Measurements from ENCODE around the gene TLE3. TPM values are rescaled to one million over a fixed set of nuclear protein-coding genes. Genes with fewer than 3 reads are reported as not detected.
A peak's percentile ranks its signal among the peaks of the same experiment; 100 is the strongest.

TLE3 gene
- total RNA-seq, 6 experiments from 2014 or later = 6.0 to 17.6 (median 13.8) TPM

DNA sequence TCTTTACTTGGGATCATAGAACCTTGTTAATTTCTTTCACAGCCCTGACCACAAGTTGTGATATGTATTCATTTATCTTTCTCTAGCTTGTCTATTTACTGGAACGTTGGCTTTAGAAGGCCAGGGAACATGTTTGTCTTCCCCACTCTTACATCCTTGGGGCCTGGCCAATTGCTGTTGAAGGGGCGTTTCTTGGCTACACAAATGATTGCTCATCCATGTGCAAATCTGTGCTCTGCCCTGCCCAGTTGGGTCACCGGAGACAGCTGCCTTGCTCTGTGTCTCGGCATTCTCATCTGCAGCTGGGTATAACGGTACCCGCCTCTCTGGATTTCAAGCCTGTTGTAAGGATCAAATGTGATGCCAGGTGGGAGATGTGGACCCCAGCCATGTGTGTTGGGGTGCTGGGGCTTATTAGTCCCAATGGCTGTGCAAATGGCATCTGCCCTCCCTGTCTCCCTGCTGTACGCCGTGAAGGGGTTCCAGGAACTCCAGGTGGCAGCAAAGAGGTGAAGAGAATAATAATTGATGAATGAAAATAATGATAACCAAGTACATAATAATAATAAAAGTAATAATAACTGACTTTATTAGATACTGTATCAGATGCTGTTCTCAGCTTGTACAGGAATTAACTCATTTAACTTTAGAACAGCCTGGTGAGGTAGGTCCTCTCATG, 24.0 kb upstream of the TLE3 start:
- Mint-ChIP-seq H3K4me3 (no peak overlapping the region), H3K4me1 (ENCODE audit: low read depth) (peaks cover 8% of the 10 kb centered on the region), H3K9me3 (no peaks in the 10 kb centered on the region), H3K36me3 (ENCODE audit: low read depth) (no peaks in the 10 kb centered on the region), H3K27me3 (ENCODE audit: insufficient read depth) (peaks cover 25% of the 10 kb centered on the region), H3K27ac (no peak overlapping the region)
- TF ChIP-seq, protein P1, sequence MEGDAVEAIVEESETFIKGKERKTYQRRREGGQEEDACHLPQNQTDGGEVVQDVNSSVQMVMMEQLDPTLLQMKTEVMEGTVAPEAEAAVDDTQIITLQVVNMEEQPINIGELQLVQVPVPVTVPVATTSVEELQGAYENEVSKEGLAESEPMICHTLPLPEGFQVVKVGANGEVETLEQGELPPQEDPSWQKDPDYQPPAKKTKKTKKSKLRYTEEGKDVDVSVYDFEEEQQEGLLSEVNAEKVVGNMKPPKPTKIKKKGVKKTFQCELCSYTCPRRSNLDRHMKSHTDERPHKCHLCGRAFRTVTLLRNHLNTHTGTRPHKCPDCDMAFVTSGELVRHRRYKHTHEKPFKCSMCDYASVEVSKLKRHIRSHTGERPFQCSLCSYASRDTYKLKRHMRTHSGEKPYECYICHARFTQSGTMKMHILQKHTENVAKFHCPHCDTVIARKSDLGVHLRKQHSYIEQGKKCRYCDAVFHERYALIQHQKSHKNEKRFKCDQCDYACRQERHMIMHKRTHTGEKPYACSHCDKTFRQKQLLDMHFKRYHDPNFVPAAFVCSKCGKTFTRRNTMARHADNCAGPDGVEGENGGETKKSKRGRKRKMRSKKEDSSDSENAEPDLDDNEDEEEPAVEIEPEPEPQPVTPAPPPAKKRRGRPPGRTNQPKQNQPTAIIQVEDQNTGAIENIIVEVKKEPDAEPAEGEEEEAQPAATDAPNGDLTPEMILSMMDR (IDR thresholded peaks at IDR 0.05) = peak; percentile 40
- DNase-seq = no peak

DNA sequence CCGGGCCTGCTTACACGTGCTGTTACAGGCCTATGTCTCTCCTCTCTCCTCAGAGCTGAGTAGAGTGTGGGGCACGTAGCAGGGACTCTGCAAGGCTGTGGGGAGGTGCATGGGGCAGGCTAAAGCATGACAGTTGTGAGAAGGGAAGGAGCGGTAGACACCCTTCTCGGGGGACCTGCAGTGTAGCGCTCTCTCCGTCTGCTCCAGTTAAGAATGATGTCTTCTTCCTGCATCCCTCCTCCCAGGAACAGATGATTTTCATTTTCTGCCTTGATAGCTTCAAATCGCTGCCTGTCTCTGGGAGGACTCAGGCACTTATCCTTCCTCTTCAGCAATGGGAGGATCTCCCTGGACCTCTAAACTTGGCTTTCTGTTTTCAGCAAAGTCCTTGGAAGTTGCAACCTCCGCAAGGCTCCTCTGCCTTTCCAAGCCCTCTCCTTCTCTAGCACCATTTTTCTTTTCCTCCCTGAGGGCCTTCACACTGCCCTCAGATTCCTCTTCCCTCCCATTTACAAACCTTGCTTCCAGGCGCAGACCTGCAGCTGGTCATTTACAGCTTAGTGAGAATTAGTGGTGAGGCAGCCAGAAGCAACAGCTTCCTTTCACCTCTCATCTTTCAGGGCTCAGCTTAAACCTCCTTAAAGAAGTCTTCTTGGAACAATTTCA, 23.4 kb upstream of the TLE3 start:
- TF ChIP-seq, protein P1 (IDR thresholded peaks at IDR 0.05) = no peak
- H3K4me1 Mint-ChIP-seq (ENCODE audit: low read depth) = peaks cover 8% of the 10 kb centered on the region
- no peaks in the 10 kb centered on the region for H3K36me3 Mint-ChIP-seq (ENCODE audit: low read depth)
- no peak for DNase-seq
- H3K9me3 Mint-ChIP-seq = no peaks in the 10 kb centered on the region
- peaks cover 22% of the 10 kb centered on the region for H3K27me3 Mint-ChIP-seq (ENCODE audit: insufficient read depth)
- H3K27ac Mint-ChIP-seq = no peak overlapping the region
- no peak overlapping the region for H3K4me3 Mint-ChIP-seq

DNA sequence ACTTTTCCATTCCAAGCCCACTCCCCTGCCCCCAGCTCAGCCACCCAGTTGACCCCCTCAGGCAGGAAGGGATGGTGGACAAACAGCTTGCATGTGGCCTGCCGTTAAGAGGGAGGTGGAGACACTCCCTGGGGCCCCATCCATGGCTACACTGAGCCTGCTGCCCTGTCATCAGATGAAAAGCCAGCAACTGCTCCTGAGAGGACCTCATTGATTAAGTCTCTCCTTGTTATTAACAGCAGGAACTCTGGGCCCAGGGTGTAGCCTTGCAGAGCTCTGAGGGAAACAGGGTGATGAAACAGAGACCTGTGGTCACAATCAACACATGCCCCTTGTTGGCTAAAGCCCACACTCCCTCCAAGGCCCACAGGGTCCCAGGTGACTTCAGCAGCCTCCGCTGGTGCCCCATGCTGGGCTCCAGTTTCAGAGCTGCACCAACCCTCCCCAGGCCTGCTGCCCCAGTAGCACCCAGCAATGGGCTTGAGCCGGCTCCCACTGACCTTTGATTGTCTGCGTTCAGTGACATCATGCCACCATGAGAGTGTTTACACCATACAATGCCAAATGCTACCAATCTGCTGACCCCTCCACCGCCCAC, 22.3 kb upstream of the TLE3 start:
- DNase-seq = no peak
- Mint-ChIP-seq H3K4me3 (no peak overlapping the region), H3K27ac (no peak overlapping the region), H3K27me3 (ENCODE audit: insufficient read depth) (peaks cover 15% of the 10 kb centered on the region), H3K9me3 (no peaks in the 10 kb centered on the region), H3K36me3 (ENCODE audit: low read depth) (no peaks in the 10 kb centered on the region), H3K4me1 (ENCODE audit: low read depth) (peaks cover 8% of the 10 kb centered on the region)
- TF ChIP-seq, protein P1 (IDR thresholded peaks at IDR 0.05) = no peak

DNA sequence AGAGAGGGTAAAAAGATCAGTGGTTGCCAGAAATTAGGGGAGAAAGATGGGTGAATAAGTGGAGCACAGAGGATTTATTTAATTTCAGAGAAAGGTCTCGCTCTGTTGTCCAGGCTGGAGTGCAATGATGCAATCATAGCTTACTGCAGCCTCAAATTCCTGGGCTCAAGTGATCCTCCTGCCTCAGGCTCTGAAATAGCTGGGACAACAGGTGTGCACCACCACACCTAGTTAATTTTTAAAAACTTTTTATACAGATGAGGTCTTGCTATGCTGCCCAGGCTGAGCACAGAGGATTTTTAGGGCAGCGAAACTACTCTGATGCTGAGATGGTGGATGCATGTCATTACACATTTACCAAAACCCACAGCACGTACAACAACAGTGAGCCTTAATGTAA, 20.9 kb upstream of the TLE3 start:
- no peaks in the 10 kb centered on the region for H3K9me3 Mint-ChIP-seq
- TF ChIP-seq, protein P1 (IDR thresholded peaks at IDR 0.05) = no peak
- no peak overlapping the region for H3K4me3 Mint-ChIP-seq
- no peak for DNase-seq
- no peak overlapping the region for H3K27ac Mint-ChIP-seq
- peaks cover 14% of the 10 kb centered on the region for H3K4me1 Mint-ChIP-seq (ENCODE audit: low read depth)
- H3K36me3 Mint-ChIP-seq (ENCODE audit: low read depth) = no peaks in the 10 kb centered on the region
- H3K27me3 Mint-ChIP-seq (ENCODE audit: insufficient read depth) = peaks cover 22% of the 10 kb centered on the region

DNA sequence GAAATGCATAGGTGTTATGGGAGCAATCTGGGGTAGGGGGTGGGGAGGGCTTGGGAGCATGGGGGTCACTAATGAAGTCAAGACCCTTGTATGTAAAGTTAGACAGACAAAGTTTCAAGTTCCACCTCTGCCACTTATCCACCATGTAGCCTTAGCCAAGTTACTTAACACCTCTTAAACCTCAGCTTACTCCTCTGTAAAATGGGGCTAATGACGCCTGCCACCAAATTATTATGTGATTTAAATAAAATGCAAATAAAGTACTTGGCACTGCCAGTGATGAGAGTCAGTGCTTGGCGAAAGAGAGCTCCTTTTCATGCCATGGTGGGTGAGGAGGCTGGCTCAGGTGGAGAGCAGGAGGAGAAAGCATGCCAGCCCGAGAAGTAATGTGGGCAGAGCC, 18.6 kb upstream of the TLE3 start:
- H3K9me3 Mint-ChIP-seq = no peaks in the 10 kb centered on the region
- TF ChIP-seq, protein P1 (IDR thresholded peaks at IDR 0.05) = no peak
- H3K27ac Mint-ChIP-seq = no peak overlapping the region
- H3K27me3 Mint-ChIP-seq (ENCODE audit: insufficient read depth) = peaks cover 22% of the 10 kb centered on the region
- H3K4me3 Mint-ChIP-seq = no peak overlapping the region
- no peak for DNase-seq
- peaks cover 16% of the 10 kb centered on the region for H3K4me1 Mint-ChIP-seq (ENCODE audit: low read depth)
- no peaks in the 10 kb centered on the region for H3K36me3 Mint-ChIP-seq (ENCODE audit: low read depth)

Measured in HFFc6 (cell line).